IPS-18c (cell line): ENCODE data around the gene KDR.

Experiments
- H3K4me3 ChIP-seq: 2 replicates; pipeline ENCODE4 v1.7.0; 2013; ENCODE audit warnings: low read depth, mild to moderate bottlenecking, low read length, moderate library complexity; ENCODE audit not compliant: insufficient read depth
- H3K9me3 ChIP-seq: one replicate; pipeline ENCODE4 v1.6.1; 2013; ENCODE audit warnings: mild to moderate bottlenecking, low read length, moderate library complexity; ENCODE audit not compliant: control insufficient read depth, insufficient read depth

Gene KDR

DNA sequence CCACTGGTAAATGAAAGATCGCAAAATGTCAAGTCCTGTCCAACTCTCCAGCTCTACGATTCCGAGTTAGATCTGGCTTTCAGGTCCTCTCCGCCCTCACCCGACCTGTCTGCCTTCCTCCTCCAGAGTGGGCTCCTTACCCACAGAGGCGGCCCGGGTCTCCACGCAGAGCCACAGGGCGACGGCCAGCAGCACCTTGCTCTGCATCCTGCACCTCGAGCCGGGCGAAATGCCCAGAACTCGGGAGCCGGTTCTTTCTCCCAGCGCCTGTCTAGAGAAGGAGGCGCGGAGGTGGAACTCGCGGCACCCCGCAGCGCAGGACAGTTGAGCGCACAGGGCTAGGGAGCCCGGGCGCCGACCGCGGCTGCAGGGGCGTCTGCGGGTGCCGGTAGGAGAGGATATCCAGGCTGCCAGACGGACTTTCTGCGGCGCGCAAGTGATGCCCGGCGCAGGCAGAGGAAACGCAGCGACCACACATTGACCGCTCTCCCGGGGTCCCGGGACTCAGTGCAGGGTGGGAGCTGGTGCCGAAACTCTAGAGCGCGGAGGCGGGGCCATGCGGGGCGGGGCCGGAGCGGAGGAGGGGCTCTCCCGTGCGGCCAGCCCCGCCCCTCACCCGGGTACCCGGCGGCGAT, at the start of gene KDR:
Gene KDR, minus strand, starts transcription at position 509 of the 635 bp plus-strand sequence. Its CDS starts 302 bp downstream, at position 207.
- H3K4me3 ChIP-seq, result peak within 1 kb of the TSS; percentile 72
- H3K9me3 ChIP-seq, result no peaks in the 10 kb centered on the region

DNA sequence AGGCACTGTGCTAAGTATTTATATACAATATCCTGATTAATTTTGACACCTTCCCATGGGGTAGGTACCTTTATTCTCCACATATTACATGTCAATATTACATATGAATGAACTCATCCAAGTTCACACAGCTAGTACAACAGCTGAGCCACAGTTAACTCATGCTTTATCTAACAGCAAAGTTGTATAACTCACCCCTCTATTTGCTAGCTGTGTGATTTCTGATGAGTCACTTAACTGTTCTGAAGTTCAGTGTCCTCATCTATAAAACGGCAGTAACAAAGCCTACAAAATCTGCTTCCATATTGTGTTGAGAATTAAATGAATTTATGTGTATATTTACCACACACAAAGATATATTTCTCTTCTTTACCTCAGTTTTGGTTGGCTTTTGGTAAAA, 48.2 kb upstream of the KDR start:
- Histone ChIP-seq H3K4me3 (no peak overlapping the region), H3K9me3 (no peaks in the 10 kb centered on the region)

DNA sequence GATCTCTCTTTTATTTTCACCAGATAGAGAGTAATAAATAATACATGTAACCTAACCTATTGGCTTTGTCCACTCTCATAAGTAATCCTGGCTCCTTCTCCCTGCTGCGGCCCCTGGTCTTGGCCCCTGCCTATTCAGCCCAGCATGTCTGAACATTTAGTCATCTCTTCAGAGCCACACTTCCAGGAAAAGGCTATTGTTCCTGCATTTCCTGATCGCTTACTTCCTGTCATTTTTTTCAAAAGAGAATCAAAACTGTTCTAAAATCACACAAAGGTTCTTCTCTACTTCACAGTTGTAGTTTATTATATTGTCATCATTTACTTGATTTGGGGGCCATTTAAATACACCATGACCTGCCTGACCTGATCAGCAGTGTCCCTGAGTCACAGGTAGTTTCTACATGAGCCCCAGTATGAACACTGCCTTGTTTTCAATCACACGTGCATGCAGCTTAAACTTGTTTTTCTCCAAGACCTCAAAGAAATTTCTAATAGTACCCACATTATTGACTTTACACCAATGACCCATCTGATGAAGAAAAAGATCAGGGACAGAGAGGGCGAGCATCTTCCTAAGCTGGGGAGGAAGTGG, 47.4 kb upstream of the KDR start:
- no peaks in the 10 kb centered on the region for H3K9me3 ChIP-seq
- no peak overlapping the region for H3K4me3 ChIP-seq

DNA sequence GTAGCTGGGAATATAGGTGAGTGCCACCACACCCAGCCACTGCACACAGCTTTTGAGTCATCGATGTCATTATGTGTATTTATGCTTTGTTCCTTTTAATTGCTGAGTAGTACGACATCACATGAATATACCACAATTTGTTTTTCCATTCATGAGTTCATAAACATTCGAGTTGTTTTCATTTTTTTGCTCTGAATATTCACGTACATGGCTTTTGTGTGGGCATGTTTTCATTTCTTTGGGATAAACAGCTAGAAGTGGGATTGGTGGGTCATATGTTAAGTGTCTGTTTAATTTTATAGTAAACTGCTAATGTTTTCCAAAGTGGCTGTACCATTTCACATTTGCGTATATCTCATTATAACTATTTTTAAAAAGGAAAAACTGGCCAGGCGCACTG, 45.1 kb upstream of the KDR start:
- Histone ChIP-seq H3K4me3 (no peak overlapping the region), H3K9me3 (no peaks in the 10 kb centered on the region)

DNA sequence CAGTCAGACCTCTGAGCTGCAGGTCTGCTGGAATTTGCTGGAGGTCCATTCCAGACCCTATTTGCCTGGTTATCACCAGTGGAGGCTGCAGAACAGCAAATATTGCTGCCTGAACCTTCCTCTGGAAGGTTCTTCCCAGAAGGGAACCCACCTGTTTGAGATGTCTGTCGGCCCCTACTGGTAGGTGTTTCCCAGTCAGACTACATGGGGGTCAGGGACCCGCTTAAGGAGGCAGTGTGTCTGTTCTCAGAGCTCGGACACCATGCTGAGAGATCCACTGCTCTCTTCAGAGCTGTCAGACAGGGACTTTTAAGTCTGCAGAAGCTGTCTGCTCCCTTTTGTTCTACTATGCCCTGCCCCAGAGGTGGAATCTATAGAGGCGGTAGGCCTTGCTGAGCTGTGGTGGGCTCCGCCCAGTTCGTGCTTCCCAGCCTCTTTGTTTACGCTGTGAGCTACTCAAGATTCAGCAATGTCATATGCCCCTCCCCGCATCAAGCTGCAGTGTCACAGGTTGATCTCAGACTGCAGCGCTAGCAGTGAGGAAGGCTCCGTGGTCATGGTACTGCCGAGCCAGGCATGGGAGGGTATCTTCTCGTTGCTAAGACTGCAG, 44.1 kb upstream of the KDR start:
- Histone ChIP-seq H3K4me3 (no peak overlapping the region; the same call in 1 of the 2 replicates), H3K9me3 (no peaks in the 10 kb centered on the region)

DNA sequence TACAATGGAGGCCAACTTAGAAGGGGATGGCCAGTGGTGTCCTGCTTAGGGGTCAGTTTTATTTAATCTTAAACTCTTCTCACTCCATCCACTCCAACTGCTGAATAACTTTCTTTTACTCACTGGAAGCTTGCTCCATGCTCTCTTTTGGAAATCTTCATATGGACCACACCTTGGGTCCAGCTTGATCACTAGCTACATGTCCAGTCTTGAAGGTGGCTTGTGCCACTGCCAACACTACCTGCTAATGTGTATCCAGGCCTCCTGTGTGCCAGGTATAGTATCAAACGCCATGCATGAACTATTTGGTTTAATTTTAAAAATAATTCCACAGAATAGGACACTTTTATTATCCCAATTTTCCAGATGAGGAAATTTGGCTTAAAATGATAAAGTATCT, 37.0 kb upstream of the KDR start:
- Histone ChIP-seq H3K9me3 (no peaks in the 10 kb centered on the region), H3K4me3 (no peak overlapping the region)

DNA sequence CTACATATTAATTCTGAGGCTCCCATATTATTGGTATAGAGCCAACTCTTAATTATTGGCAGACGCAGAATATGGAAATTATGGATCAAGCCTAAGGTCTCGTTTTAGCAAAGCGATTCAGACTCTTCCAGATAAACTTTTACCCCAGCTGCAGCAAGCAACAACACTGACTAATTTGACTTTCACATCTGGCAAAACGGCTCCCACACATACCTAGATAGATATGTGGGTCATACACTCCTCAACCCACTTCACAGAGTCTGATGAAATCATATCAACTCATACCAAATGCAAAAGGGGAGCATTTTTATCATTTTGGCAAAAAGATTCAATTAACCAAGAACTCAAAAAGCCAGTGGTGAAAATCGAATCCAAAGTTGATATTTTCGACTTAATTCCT, 36.3 kb upstream of the KDR start:
- Histone ChIP-seq H3K9me3 (no peaks in the 10 kb centered on the region), H3K4me3 (no peak overlapping the region)

DNA sequence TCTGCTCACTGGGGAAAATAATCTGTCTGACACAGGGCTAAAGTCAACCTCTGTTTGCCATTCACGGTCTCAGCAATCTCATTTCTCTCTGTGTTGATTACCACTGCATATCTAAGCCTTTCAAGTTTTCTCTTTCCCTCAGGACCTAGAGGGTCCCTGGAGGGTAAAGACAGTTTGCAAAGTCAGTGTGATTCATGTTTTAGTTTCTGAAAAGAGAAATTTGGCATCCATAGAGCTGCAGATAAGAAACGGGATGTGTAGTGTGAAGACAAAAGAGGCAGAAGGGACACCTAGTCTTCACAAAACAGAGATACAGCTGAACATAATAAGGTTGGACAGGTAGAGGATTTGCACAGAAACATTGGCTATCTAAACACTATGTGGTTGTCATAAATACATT, 34.5 kb upstream of the KDR start:
- H3K4me3 ChIP-seq, result no peak overlapping the region
- H3K9me3 ChIP-seq, result no peaks in the 10 kb centered on the region

DNA sequence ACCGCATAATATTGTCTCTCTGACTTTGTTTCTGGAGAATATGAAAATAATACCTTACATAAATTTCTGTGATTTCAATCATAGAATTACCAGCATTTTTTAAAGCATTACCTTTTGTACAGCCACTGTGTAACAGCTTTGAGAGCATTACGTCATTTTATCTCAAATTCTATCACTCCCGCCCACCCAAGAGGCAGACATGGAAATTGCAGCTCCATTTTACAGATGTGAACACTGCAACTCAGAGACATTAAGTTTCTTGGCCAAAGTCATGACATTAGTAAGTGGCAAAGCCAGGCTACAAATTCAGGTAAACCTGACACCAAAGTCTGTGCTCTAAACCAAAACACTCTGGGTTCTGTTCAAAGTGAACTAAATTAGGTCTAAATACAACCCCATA, 33.6 kb upstream of the KDR start:
- no peaks in the 10 kb centered on the region for H3K9me3 ChIP-seq
- H3K4me3 ChIP-seq, result no peak overlapping the region

DNA sequence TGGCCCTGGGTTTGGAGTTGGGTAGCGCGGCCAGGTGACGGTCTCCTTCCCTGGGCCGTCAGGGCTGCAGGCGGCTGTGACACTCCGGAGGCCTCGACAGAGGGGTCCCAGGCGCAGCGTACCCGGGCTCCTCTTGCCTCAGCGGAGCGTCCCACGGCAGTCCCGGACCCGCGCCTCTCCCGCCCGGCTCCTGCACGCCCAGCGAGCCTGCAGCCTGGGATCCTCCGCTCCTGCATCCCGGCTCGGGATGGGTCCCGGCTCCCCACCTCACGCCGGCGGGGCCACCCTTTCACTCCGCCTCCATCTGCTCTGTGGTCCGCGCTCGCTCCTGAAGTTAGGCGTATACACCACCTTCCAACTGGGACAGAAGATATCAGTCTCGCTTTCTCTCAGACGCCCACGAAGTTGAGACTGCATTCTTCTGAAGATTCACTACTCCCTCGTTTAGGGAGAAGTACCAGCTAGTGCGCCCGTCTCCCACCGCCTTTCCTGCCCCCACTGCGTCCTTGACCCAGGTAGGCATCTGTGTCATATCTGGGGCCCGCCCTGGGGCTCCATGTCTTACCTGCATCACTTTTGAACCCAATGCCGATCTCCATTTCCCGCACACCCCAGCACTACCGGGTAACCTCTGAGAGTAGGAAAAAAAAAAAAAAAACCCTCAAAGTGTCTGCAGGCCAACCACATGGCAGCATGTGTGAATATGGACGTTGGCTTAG, 32.3 kb upstream of the KDR start:
- H3K4me3 ChIP-seq, result no peak overlapping the region

DNA sequence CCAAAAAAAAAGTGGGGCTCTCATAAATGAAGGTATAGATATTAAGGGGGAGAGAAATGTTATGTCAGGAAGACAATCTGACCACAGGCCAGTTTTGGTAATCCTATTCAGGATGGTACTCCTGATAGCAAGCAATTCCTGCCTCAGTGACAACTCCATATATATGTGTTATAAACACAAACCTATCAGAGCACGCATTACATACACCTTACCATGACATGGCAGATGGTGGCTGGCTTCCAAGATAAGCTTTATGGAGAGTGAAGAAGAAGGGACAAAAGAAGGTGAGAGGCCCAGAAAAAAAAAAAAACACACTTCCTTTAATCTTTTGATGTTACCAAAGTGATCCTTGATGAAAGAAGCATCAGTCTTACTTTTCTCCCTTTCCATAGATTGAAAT, 29.5 kb upstream of the KDR start:
- Histone ChIP-seq H3K9me3 (no peaks in the 10 kb centered on the region), H3K4me3 (no peak overlapping the region)

More for the DNA sequence above, 32.3 kb upstream of the KDR start:
- H3K9me3 ChIP-seq, result no peaks in the 10 kb centered on the region

DNA sequence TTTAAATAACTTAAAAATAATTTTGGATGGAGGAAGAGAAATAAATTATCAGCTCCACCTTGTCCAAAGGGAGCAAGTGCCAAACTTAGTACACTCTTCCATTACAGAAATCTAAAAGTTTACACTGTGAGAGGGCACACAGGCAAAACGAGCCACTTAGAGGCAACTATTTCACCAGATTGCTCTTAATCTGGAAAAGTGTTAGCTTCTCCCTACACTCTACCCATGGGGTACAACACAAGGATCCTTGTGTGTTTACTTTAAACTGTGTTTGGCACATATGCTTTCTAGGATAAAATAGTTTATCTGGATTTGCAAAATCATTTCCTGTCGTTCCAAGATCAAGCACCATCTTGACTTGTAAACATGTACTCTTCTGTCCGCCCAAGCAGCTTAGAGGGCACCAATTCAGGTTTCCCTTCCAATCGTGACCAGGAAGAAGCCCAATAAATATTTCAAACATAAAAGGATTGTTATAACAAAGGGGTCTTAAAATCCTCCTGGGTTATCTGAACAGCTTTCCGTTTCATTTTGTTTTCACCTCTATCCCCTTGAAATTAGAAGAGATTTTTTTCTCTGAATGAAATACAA, 29.0 kb upstream of the KDR start:
- Histone ChIP-seq H3K4me3 (no peak overlapping the region), H3K9me3 (no peaks in the 10 kb centered on the region)

DNA sequence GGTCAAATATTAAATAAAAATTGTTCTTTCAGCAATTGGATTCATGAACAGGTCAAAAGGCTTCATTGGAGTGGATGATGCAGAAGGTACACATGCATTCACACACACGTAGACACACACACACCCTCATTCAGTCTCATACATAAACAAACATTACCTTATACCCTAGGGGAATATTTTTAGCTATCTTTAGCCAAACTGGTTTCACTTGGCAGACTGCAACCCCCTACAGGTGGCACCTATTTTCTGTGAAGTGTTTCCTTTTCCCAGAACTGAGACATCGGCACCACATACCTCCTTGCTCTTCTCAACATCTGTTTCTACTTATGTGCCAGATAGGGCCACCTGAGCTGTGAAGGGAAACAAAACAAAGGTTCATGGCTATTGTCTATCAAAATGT, 18.5 kb upstream of the KDR start:
- H3K4me3 ChIP-seq, result no peak overlapping the region
- H3K9me3 ChIP-seq, result no peaks in the 10 kb centered on the region

DNA sequence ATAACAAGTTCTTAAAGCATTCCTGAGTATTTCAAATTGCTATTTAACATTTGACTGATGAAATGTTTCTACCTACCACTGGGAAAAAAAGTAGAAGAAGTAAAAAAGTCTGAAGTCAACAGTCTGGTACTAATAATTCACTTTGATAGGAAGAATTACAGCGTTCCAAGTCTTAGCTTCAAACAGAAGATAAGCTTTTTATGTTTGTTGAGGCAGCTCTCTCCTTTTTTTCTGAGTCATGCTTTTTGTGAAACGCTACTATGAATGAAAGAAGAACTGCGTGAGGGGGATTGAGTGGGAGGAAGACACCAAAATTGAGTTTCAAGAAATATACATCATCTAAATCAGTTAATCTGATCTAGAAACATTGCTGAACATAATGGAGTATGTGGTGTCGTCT, 13.0 kb upstream of the KDR start:
- Histone ChIP-seq H3K9me3 (no peaks in the 10 kb centered on the region), H3K4me3 (no peak overlapping the region)

DNA sequence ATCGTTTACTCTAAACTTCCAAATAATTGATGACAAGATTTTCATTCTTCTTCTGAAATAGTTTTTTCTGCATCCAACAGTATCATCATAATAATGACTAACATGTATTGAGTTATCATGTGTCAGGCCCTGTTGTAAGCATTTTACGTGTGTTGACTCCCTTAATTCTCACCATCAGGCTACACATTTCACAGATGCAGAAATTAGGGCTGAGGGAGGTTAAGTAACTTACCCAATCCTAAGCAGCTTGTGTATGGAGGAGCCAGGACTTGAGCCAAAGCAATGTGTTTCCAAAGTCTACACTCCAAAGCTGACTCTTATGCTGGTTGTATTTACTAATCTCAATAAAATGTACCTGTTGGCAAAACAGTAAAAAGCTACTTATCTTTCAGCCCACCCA, 11.2 kb upstream of the KDR start:
- H3K4me3 ChIP-seq, result no peak overlapping the region
- no peaks in the 10 kb centered on the region for H3K9me3 ChIP-seq

DNA sequence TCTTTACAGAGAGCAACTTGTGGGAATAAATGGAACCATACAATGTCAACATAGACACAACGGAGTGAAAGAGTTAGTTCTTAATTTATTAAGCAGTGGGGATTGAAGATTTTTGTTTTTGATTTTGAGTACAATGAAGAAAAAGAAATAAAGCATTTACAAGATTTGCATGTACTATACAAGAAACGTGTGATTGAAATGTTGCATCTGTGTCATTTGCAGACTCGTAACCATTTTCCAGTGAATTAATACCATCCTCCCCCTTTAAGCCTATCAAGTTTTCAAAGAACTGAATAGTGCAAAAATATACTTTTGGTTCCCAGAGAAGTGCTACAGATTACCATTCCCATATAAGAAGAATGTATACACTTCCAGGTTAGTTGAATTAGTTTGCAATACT, 8.6 kb upstream of the KDR start:
- no peak overlapping the region for H3K4me3 ChIP-seq
- H3K9me3 ChIP-seq, result no peaks in the 10 kb centered on the region

DNA sequence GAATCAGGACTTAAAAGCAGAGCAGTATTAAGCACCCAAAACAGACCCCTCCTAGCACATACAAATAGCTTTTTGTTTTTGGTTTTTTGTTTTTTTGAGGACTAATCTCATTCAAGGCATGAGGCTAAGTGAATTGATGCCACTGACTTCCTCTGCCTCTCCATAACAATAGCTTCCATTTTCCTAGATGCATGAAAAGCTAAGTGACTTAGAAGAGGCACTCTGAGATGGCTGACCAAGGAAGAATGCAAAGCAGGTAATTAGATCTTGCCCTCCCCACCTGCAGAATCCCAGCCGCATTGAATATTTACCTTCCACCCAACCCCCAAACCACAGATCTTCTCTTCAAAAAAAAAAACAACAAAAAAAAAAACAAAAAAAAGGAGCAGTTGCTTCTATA, 7.4 kb upstream of the KDR start:
- Histone ChIP-seq H3K4me3 (no peak overlapping the region), H3K9me3 (no peaks in the 10 kb centered on the region)

DNA sequence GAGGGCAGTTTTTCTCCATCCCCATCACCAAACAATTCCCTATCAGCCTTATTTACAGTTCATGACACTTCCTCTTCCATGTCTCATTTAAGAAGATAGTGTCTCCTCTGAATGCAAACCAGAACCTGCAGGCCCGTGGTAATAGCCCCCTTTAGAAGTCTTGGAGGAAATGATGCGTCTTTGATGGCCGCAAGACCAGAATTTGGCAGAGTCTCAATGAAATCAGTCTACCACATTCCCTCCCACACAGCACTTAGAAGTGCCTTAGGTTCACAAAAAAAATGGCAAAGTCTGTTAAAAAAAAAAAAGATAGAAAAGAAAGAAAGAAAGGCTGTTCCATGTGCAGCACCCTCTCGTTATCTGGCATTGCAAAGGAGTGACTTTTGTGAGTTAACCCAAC, 2.1 kb upstream of the KDR start:
- Histone ChIP-seq H3K4me3 (no peak overlapping the region), H3K9me3 (no peaks in the 10 kb centered on the region)
